RWPE1 (cell line): ENCODE data around the gene TTC22.

ENCODE experiments used
- CTCF ChIA-PET: fragments of 350-600 bp; sonication (Branson Sonifier 250); formaldehyde crosslinking; extraction: SDS; loops from one replicate; lab custom pipeline; 2021; lab: Yijun Ruan, JAX
- POLR2A ChIA-PET: fragments of 400-600 bp; formaldehyde crosslinking; extraction: SDS; loops from one replicate; lab custom pipeline; 2020; ENCODE audit warnings: antibody characterized with exemption; ENCODE audit not compliant: low non-redundant PET; lab: Yijun Ruan, JAX
- DNase-seq: peaks from one replicate; pipeline ENCODE4 v3.0.0; 2012; ENCODE audit warnings: low spot score
- H3K27ac ChIP-seq: fragments of 450-650 bp; 2 replicates; pipeline ENCODE4 v1.5.1; 2017
- CTCF ChIP-seq: fragments of 450-650 bp; conservative IDR thresholded peaks from 2 replicates; pipeline ENCODE4 v1.5.1; 2017; ENCODE audit warnings: low read depth, mild to moderate bottlenecking

TTC22 gene

GRCh38 chr1:54805981-54806381 lies 4.9 kb upstream of the TTC22 start:
- ChIA-PET POLR2A (no interaction called here), CTCF (no interaction called here)
- no peak for DNase-seq
- TF ChIP-seq CTCF, result no peak
- H3K27ac ChIP-seq, result no peak overlapping the region

- ChIA-PET POLR2A (no interaction called here), CTCF (no interaction called here)
- no peak overlapping the region for H3K27ac ChIP-seq
- no peak for DNase-seq
- TF ChIP-seq CTCF, result no peak
Observed at GRCh38 chr1:54805466-54805865, 4.3 kb upstream of the TTC22 start.

GRCh38 chr1:54804471-54805132 lies 3.5 kb upstream of the TTC22 start:
- no peak for TF ChIP-seq CTCF
- POLR2A ChIA-PET, result no interaction called here
- peak overlapping the region; percentile 17; the same call in 1 of the 2 replicates for H3K27ac ChIP-seq
- DNase-seq, result no peak
- CTCF ChIA-PET, result no interaction called here

- H3K27ac ChIP-seq, result no peak overlapping the region
- CTCF ChIA-PET, result interaction anchor here (0.6 kb wide), 1 partner anchor 18 kb away, joined by 3 read pairs; no protein-coding TSS in a partner anchor
- no peak for DNase-seq
- TF ChIP-seq CTCF, result no peak
- POLR2A ChIA-PET, result no interaction called here
Observed at GRCh38 chr1:54803761-54804470, 2.8 kb upstream of the TTC22 start.

GRCh38 chr1:54800041-54800898 lies 853 bp downstream of the TTC22 start:
- H3K27ac ChIP-seq, result peak overlapping the region; percentile 61
- no peak for DNase-seq
- ChIA-PET CTCF (interaction anchor here (0.6 to 1.7 kb wide), 12 partner anchors 12 to 662 kb away, joined by 3 to 8 read pairs (median 4); partner anchors contain the start of gene TTC4), POLR2A (no interaction called here)
- no peak for TF ChIP-seq CTCF
